Panc1 (cell line): ENCODE results near the gene ADIG. TPM values are rescaled to one million over a fixed set of nuclear protein-coding genes. Genes with fewer than 3 reads are reported as not detected.

ENCODE experiments used
- ATAC-seq: fragments of 200-7000 bp; cut with Tn5 transposase; 2 replicates; pipeline ENCODE4 v1.9.1; 2020; ENCODE audit warnings: mild to moderate bottlenecking, moderate library complexity
- BruUV-seq: library from RNA; stranded (reverse); fragments of 400-500 nt; replicated peaks from 2 replicates; lab custom pipeline; 2021; lab: Mats Ljungman, UMichigan
- CTCF ChIA-PET: fragments of 300-600 bp; sonication (Branson Sonifier 250); formaldehyde crosslinking; loops from one replicate; lab custom pipeline; 2022; ENCODE audit warnings: antibody characterized with exemption; lab: Charles Lee
- POLR2A ChIA-PET: fragments of 300-600 bp; sonication (Branson Sonifier 250); formaldehyde crosslinking; loops from one replicate; lab custom pipeline; 2022; ENCODE audit warnings: antibody characterized with exemption; lab: Charles Lee
- DNase-seq: peaks from one replicate; pipeline ENCODE4 v3.0.0-alpha.2; 2010; ENCODE audit warnings: low read depth, low spot score
- H3K27ac ChIP-seq: 2 replicates; pipeline ENCODE4 v1.5.1; 2011; ENCODE audit warnings: mild to moderate bottlenecking, low read length, inconsistent platforms
- H3K27me3 ChIP-seq: fragments of 200-500 bp; sonication (Bioruptor generic); 2 replicates; pipeline ENCODE4 v1.6.0; 2014; ENCODE audit warnings: low read length, inconsistent platforms; ENCODE audit not compliant: control insufficient read depth, insufficient read depth
- H3K36me3 ChIP-seq: fragments of 200-500 bp; sonication (Bioruptor generic); 2 replicates; pipeline ENCODE4 v1.5.1; 2014; ENCODE audit warnings: inconsistent platforms, mild to moderate bottlenecking, low read length, moderate library complexity; ENCODE audit not compliant: control insufficient read depth, insufficient read depth
- H3K4me1 ChIP-seq: 2 replicates; pipeline ENCODE4 v1.5.1; 2011; ENCODE audit warnings: inconsistent platforms, mild to moderate bottlenecking, low read length, moderate library complexity; ENCODE audit not compliant: control insufficient read depth, insufficient read depth
- H3K4me3 ChIP-seq, 2 experiments: 2 replicates each; pipeline ENCODE4 v1.5.1; 2011 to 2012; ENCODE audit warnings: low read depth in 2 of 2, low read length in 2 of 2, mild to moderate bottlenecking in 2 of 2, inconsistent platforms in 1 of 2, moderate library complexity in 1 of 2
- H3K9me3 ChIP-seq: fragments of 200-500 bp; sonication (Bioruptor generic); 2 replicates; pipeline ENCODE4 v1.5.1; 2014; ENCODE audit warnings: low read depth, mild to moderate bottlenecking, inconsistent platforms, low read length, moderate library complexity; ENCODE audit not compliant: control insufficient read depth, insufficient read depth
- CTCF ChIP-seq: fragments of 450-650 bp; IDR thresholded peaks from 2 replicates; pipeline ENCODE4 v1.5.1; 2017; ENCODE audit warnings: mild to moderate bottlenecking
- POLR2AphosphoS5 ChIP-seq: IDR thresholded peaks from 2 replicates; pipeline ENCODE4 v1.6.1; 2012; ENCODE audit warnings: mild to moderate bottlenecking, low read depth, low read length, moderate library complexity
- REST ChIP-seq, 2 experiments: IDR thresholded peaks; 2 replicates each; pipeline ENCODE4 v1.6.1; 2011 to 2012; ENCODE audit warnings: low read depth in 2 of 2, control low read depth in 1 of 2, low read length in 1 of 2, mild to moderate bottlenecking in 1 of 2, moderate library complexity in 1 of 2; ENCODE audit not compliant: insufficient read depth in 1 of 2
- SIN3A ChIP-seq: IDR thresholded peaks from 2 replicates; pipeline ENCODE4 v1.6.1; 2012; ENCODE audit warnings: low read depth, mild to moderate bottlenecking, low read length, moderate library complexity, borderline replicate concordance; ENCODE audit not compliant: insufficient read depth
- TCF7L2 ChIP-seq: IDR thresholded peaks from 2 replicates; pipeline ENCODE4 v1.6.1; 2011; ENCODE audit warnings: mild to moderate bottlenecking, low read depth, low read length, inconsistent platforms
- in situ Hi-C: cut with HindIII; loops from 2 replicates; pipeline ENCODE4 v1.10.0; 2016; ENCODE audit warnings: low sequenced_read_pairs, low pct_unique_long_range_greater_than_20kb
- intact Hi-C: fragments of 100-400 bp; cut with micrococcal nuclease; formaldehyde crosslinking; loops from one replicate; pipeline ENCODE4 v1.10.0; 2022; ENCODE audit not compliant: unreplicated experiment
- total RNA-seq: library from RNA; stranded (reverse); gene quantifications from one replicate; pipeline ENCODE4 v1.2.1, GENCODE V29; 2021; ENCODE audit not compliant: unreplicated experiment

ADIG gene
- total RNA-seq, 1 experiment from 2014 or later, result not detected

- in situ Hi-C loops (no loop called here), intact Hi-C loops (no loop called here)
- no peak overlapping the region for H3K4me3 ChIP-seq
- no peak for DNase-seq
- TF ChIP-seq TCF7L2 (no peak), CTCF (no peak), SIN3A (no peak), REST (IDR thresholded peaks at IDR 0.05; ENCODE audit: insufficient read depth in 1 of 2, low read depth in 2 of 2, low read length in 1 of 2) (no peak), POLR2AphosphoS5 (no peak)
- H3K36me3 ChIP-seq, result peaks cover 44% of the 10 kb centered on the region
- no peak for ATAC-seq
- ChIA-PET CTCF (interaction anchor here (0.7 kb wide), 1 partner anchor 443 kb away, joined by 3 read pairs; no protein-coding TSS in a partner anchor), POLR2A (no interaction called here)
- H3K4me1 ChIP-seq, result no peaks in the 10 kb centered on the region
- H3K27me3 ChIP-seq, result no peaks in the 10 kb centered on the region
- no peak overlapping the region for H3K27ac ChIP-seq
- no TSS peak for BruUV-seq
- H3K9me3 ChIP-seq, result no peaks in the 10 kb centered on the region
Measured at GRCh38 chr20:38543014-38543906, 37.7 kb upstream of the ADIG start.

GRCh38 chr20:38545771-38546170 lies 35.2 kb upstream of the ADIG start:
- Histone ChIP-seq H3K27me3 (no peaks in the 10 kb centered on the region), H3K27ac (no peak overlapping the region), H3K4me3 (no peak overlapping the region), H3K4me1 (no peaks in the 10 kb centered on the region), H3K9me3 (no peaks in the 10 kb centered on the region), H3K36me3 (peaks cover 36% of the 10 kb centered on the region)
- no peak for TF ChIP-seq CTCF
- CTCF ChIA-PET, result no interaction called here
- no TSS peak for BruUV-seq
- intact Hi-C loops, result no loop called here
- no peak for DNase-seq
- POLR2A ChIA-PET, result no interaction called here
- in situ Hi-C loops, result no loop called here
- ATAC-seq, result no peak
